HG03135 (cell line): ENCODE measurements around the gene MFSD6L.

ENCODE experiments used
- ATAC-seq: cut with Tn5 transposase; IDR thresholded peaks from one replicate; pipeline ENCODE4 v1.9.1; 2021; ENCODE audit warnings: mild to moderate bottlenecking, moderate library complexity; ENCODE audit not compliant: unreplicated experiment

MFSD6L gene

GRCh38 chr17:8794636-8795035 lies 4.5 kb downstream of the MFSD6L start:
- no peak for ATAC-seq

DNA sequence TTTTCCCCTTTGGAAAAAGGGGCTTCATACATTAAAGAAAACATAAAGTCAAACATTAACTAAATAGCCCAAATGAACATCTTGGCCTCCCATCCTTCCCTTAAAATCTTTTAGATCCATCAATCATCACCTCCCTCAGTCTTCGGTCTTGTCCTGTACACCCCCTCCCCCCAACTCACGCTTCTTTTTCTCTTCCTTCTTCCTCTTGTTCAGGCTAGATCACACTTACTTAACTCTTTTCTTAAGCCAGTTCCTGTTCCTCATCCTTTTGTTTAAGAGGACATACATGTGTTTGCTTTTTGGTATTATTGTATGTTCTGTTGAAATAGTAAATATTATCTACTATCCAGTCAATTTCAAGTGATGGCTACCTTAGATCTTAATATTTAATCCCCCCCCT lies 5.5 kb downstream of the MFSD6L start:
- no peak for ATAC-seq

DNA sequence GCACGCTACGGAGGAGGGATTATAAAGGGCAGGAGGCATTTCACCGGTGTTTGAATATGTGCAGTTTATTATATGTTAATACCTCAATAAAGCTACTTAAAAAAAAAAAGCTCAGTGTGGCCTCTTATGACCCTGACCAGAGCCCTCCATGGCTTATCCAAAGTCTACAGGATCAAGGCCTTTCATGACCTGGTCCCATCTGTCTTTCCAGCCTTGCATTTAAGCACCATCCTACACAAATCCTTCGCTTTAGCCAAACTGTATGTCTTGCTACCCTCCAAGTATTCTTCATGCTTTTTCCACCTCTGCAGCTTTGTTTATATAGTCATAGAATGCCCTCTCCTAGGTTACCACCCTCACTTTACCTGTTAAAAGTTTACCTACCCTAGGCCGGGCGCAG lies 6.5 kb downstream of the MFSD6L start:
- ATAC-seq, result no peak

GRCh38 chr17:8791910-8792270 lies 7.3 kb downstream of the MFSD6L start:
- no peak for ATAC-seq

GRCh38 chr17:8791248-8791909 lies 7.8 kb downstream of the MFSD6L start:
- ATAC-seq, result no peak

GRCh38 chr17:8789743-8790142 lies 9.4 kb downstream of the MFSD6L start:
- no peak for ATAC-seq

DNA sequence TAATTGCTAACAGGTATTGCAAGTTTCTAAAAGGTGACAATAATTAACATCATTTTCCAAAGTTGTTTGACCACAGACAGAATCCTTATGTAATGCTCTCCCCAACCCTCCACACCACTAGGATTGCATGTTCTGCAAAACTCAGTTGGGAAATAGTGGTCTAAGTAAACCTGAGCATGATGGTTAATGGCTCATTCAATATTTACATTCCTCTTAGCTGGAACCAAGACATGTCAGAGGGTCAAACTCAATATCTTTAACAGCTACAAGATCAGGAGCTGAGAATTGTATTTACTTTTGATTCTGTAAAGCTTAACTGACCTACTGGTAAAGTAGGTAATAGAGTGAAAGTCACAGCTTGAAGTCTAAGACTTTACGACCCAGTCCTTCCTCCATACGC lies 10.2 kb downstream of the MFSD6L start:
- ATAC-seq, result no peak

GRCh38 chr17:8785547-8786413 lies 13.4 kb downstream of the MFSD6L start:
- no peak for ATAC-seq

DNA sequence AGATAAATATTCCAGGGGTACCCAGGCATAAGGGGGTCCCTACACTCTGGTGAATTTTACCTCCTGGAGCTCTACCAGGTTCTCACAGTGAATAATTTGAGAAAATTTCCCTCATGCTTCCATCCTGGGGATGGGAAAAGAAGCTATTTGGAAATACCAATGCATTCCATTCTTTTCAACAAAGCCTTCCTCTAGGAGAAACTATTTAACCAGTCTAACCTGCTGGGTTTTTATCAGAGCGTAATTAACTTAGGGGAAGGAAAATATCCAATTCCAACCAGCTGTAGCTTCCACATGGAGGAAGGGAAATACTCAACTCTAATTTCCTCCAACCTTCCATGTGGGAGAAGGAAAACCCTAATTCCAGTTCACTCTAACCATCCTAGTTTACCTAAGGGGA lies 17.0 kb downstream of the MFSD6L start:
- ATAC-seq, result no peak

GRCh38 chr17:8781776-8782175 lies 17.4 kb downstream of the MFSD6L start:
- no peak for ATAC-seq

DNA sequence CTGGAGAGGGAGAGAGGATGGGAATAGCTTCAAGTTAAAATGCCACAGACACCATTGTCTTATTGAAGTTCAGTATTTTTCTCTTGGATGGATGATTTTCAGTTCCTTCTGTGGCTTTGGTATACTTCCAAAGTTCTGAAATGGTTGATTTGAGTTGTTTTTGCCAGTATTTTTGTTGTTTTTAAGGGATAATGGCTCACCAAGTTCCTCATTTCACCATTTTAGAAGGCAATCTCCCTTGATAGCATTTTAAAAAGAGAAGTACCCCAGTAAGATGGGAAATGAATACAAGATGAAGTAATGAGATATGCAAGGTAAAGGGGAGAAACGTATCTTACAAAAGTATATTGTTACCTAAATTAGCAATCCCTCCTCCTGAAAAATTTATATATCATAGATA lies 22.3 kb downstream of the MFSD6L start:
- no peak for ATAC-seq

GRCh38 chr17:8776248-8776647 lies 22.9 kb downstream of the MFSD6L start:
- no peak for ATAC-seq

DNA sequence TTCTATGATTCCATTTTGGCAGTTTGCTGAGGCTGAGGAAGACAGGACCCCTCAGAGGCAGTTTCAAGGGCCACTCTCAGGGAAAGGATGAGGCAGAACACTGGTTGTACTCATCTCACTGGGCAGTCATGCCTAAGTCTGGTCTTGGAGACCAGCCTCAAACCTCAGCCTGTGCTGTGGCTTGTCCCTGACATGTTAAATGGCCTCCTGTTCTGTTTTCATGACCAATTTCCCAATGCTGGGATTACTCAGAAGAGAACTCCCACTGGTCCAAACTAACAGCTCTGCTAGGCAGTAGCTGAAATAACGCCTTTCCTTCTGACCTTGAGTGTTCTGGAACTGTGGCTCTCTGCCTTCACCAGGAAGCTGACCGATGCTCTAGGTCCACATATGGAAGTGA lies 32.4 kb downstream of the MFSD6L start:
- ATAC-seq, result no peak

DNA sequence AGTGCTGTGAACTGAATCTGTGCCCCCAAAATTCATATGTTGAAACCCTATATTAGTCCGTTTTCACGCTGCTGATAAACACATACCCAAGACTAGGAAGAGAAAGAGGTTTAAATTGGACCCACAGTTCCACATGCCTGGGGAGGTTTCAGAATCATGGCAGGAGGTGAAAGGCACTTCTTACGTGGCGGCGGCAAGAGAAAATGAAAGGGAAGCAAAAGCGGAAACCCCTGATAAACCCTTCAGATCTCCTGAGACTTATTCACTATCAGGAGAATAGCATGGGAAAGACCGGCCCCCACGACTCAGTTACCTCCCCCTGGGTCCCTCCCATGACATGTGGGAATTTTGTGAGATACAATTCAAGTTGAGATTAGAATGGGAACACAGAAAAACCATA lies 37.2 kb downstream of the MFSD6L start:
- no peak for ATAC-seq

DNA sequence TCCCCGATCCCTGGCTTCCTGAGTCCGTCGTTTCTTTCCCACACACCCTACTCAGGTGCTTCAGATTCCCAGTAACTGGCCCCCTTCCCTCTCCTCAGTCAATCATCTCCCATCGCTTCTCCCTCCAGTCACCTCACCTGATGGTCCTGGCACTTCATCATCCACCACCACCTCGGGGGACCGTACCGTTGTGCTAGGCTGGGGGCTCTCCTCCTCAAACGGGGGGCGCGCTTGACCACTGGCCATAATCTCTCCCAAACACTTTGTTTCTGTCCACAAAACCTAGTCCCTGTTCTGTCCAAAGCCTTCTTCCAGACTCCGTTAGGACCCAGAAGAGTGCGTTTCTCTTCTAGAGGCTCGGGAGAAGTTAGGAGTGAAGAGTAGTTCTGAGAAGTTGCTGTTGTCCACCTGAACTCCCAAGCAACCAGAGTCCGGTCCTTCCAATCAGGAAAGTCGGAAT lies 41.0 kb downstream of the MFSD6L start, which contains the start of gene SPDYE4:
TSS of gene SPDYE4 (minus strand) at position 410 of the 460 bp plus-strand sequence. CDS start at position 246, 164 bp downstream.
- ATAC-seq, result no peak

- ATAC-seq, result no peak
Observed at GRCh38 chr17:8757189-8757588, 42.0 kb downstream of the MFSD6L start.

DNA sequence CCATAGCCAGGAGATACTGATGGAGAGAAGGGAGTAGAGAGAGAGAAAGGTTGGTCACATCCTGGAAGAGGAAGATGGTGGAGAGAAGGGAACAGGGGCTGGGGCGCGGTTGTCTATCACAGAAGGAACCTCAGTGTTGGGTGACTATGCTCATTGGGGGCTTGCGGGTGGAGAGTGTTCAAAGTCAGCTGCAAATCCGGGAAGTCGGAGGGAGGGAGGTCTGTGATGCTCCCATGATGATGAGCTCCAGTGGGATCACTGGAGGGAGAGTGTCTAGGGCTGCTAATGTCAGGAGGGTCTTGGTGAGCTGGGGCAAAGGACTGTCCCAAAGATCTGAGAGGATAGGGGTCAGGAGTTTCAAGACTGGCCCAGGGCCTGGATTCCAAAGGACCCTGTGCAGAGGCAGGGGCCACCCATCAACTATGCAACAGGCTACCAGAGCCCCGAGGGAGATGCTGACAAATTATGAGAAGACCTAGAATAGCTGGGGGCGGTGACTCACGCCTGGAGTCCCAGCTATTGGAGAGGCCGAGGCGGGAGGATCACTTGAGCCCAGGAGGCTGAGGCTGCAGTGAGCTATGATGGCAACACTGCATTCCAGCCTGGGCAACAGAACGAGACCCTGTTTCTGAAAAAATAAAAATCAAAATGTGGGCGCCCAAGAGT lies 43.4 kb downstream of the MFSD6L start:
- ATAC-seq, result no peak

DNA sequence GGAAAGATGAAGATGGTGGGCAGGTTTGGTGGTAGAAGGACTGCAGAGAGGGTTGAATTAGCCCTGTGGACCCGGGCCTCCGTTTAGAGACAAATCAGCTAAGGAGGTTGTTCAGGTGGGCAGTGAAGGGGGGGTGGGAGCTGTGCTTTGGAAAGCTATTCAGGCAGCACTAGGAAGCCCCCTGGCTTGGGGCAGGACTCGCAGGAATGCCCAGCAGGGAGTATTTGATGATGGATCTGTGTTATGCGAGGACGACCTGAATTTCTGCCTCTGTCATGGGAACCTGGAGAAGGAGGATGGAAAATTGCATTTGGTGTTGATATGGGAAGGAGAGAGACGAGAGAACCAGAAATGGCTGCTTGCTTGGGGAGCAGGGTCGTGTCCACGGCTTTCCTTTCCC lies 44.3 kb downstream of the MFSD6L start:
- ATAC-seq, result no peak

DNA sequence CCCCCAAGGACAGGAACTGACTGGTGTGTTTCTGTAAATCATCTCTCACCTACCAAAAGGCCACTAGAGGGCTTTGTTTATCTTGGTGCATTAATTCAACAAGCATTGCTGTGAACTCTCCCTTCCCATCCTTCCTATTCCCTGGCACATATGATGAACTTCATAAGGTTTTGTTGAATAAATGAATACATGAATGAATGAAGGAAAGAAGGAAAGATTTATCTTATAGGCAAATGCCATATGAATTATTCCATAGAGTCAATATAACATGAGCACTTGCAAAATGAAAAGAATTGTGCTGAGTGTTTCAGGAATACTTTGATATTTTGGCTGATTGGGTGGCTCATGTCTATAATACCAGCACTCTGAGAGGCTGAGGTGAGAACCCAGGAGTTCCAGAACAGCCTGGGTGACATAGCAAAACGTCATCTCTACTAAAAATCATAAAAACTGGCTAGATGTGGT lies 45.2 kb downstream of the MFSD6L start:
- ATAC-seq, result no peak

DNA sequence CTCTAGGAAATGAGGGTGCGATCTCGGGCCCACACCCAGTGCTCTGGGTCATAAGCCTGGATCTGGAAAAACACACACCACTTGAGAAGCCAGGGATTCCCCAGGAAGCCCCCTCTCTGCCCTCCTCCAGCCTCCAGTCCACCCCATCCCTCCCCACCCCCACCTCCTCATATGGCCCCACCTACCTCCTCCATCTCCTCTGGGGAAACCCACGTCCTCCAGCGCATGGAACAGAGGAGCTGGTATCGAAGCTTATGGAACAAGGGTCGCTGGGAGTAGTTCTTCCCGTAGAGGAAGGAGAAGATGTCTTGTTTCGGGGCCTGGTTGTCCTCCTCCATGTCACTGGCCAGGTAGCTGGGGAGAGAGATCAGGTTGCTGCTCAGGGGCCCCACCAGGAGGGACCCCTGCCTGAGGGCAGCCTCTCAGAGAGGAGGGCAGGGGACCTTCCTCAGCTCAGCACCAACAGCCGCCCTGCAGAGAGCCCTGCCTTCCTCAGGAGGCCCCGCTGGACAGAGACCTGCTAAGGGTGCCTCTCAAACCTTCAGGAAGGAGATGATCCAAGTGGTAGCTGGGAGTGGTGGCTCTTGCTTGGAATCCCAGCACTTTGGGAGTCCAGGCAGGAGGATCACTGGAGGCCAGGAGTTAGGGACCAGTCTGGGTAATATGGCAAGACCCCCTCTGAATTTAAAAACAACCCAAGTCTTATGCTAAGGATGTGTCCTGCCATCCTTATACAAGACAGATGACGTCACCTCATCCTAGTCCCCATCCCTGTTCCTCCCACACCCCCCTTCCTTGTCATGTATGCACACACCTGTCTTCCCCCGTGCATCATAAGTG lies 45.8 kb downstream of the MFSD6L start:
- ATAC-seq, result no peak

- no peak for ATAC-seq
Observed at GRCh38 chr17:8749616-8750015, 49.5 kb downstream of the MFSD6L start.
